HEK293T (cell line): Measurements from ENCODE around the gene APBB2.

Experiments
- CTCF ChIA-PET: fragments of 350-600 bp; formaldehyde crosslinking; extraction: SDS; loops from one replicate; lab custom pipeline; 2021; ENCODE audit warnings: antibody characterized with exemption, inconsistent platforms; lab: Yijun Ruan, JAX
- POLR2A ChIA-PET: fragments of 350-600 bp; formaldehyde crosslinking; extraction: SDS; loops from one replicate; lab custom pipeline; 2020; ENCODE audit warnings: antibody characterized with exemption, inconsistent platforms; lab: Yijun Ruan, JAX
- DNase-seq: peaks from one replicate; pipeline ENCODE4 v3.0.0; 2012; ENCODE audit warnings: mixed read lengths; ENCODE audit errors: extremely low spot score
- ARNT ChIP-seq: fragments of 450-650 bp; IDR thresholded peaks from 2 replicates; pipeline ENCODE4 v1.6.1; 2017; ENCODE audit warnings: mild to moderate bottlenecking
- BHLHE40 ChIP-seq: fragments of 450-650 bp; IDR thresholded peaks from 2 replicates; pipeline ENCODE4 v1.6.1; 2016; ENCODE audit warnings: mild to moderate bottlenecking, moderate library complexity, borderline replicate concordance
- CTBP1 ChIP-seq: fragments of 450-650 bp; IDR thresholded peaks from 2 replicates; pipeline ENCODE4 v1.6.1; 2016; ENCODE audit warnings: borderline replicate concordance
- ELF4 ChIP-seq: fragments of 450-650 bp; IDR thresholded peaks from 2 replicates; pipeline ENCODE4 v1.6.1; 2017; ENCODE audit warnings: antibody characterized with exemption
- FOXA1 ChIP-seq: fragments of 450-650 bp; IDR thresholded peaks from 2 replicates; pipeline ENCODE4 v1.6.1; 2016; ENCODE audit warnings: mild to moderate bottlenecking
- FOXK2 ChIP-seq: fragments of 450-650 bp; IDR thresholded peaks from 2 replicates; pipeline ENCODE4 v1.6.1; 2016; ENCODE audit warnings: mild to moderate bottlenecking
- FOXM1 ChIP-seq: fragments of 450-650 bp; IDR thresholded peaks from 2 replicates; pipeline ENCODE4 v1.6.1; 2017; ENCODE audit warnings: mild to moderate bottlenecking, borderline replicate concordance
- HDGF ChIP-seq: fragments of 450-650 bp; IDR thresholded peaks from 2 replicates; pipeline ENCODE4 v1.6.1; 2017; ENCODE audit warnings: antibody characterized with exemption, borderline replicate concordance
- L3MBTL2 ChIP-seq: fragments of 450-650 bp; conservative IDR thresholded peaks from 2 replicates; pipeline ENCODE4 v1.6.1; 2016; ENCODE audit warnings: mild to moderate bottlenecking
- LEF1 ChIP-seq: fragments of 450-650 bp; IDR thresholded peaks from 2 replicates; pipeline ENCODE4 v1.6.1; 2017; ENCODE audit warnings: mild to moderate bottlenecking, borderline replicate concordance
- NFRKB ChIP-seq: fragments of 450-650 bp; IDR thresholded peaks from 2 replicates; pipeline ENCODE4 v1.6.1; 2016; ENCODE audit warnings: mild to moderate bottlenecking, moderate library complexity
- PKNOX1 ChIP-seq: fragments of 450-650 bp; IDR thresholded peaks from 2 replicates; pipeline ENCODE4 v1.6.1; 2016
- SP1 ChIP-seq: fragments of 450-650 bp; IDR thresholded peaks from 2 replicates; pipeline ENCODE4 v1.6.1; 2017
- SUZ12 ChIP-seq: fragments of 450-650 bp; IDR thresholded peaks from 2 replicates; pipeline ENCODE4 v1.6.1; 2016; ENCODE audit warnings: mild to moderate bottlenecking
- TARDBP ChIP-seq: fragments of 450-650 bp; IDR thresholded peaks from 2 replicates; pipeline ENCODE4 v1.6.1; 2016
- ZNF384 ChIP-seq: fragments of 450-650 bp; IDR thresholded peaks from 2 replicates; pipeline ENCODE4 v1.6.1; 2016

The APBB2 gene

GRCh38 chr4:41129128-41129754 lies 85.1 kb downstream of the APBB2 start:
- CTCF ChIA-PET, result no interaction called here

GRCh38 chr4:41125558-41126311 lies 88.6 kb downstream of the APBB2 start:
- ChIA-PET CTCF (interaction anchor here (0.6 kb wide), 1 partner anchor 106 kb away, joined by 4 read pairs; no protein-coding TSS in a partner anchor), POLR2A (no interaction called here)
- no peak for TF ChIP-seq CTBP1
- no peak for TF ChIP-seq LEF1
- TF ChIP-seq L3MBTL2, result no peak
- no peak for TF ChIP-seq ELF4
- no peak for TF ChIP-seq ARNT
- no peak for TF ChIP-seq ZNF384
- TF ChIP-seq BHLHE40, result no peak
- no peak for TF ChIP-seq HDGF
- TF ChIP-seq TARDBP, result no peak
- no peak for TF ChIP-seq PKNOX1
- no peak for TF ChIP-seq FOXK2
- TF ChIP-seq SUZ12, result no peak
- no peak for TF ChIP-seq NFRKB
- no peak for TF ChIP-seq FOXM1
- TF ChIP-seq SP1, result no peak
- TF ChIP-seq FOXA1, result no peak
- no peak for DNase-seq

More at GRCh38 chr4:41129128-41129754, 85.1 kb downstream of the APBB2 start:
- POLR2A ChIA-PET, result no interaction called here
- DNase-seq, result no peak
- TF ChIP-seq PKNOX1 (no peak), SP1 (no peak), BHLHE40 (no peak), ZNF384 (no peak), ARNT (no peak), SUZ12 (no peak), FOXA1 (no peak), FOXK2 (no peak), ELF4 (no peak), TARDBP (no peak), FOXM1 (no peak), L3MBTL2 (no peak), NFRKB (no peak), LEF1 (no peak), CTBP1 (no peak), HDGF (no peak)

GRCh38 chr4:41124916-41125548 lies 89.3 kb downstream of the APBB2 start:
- CTCF ChIA-PET, result interaction anchor here (1.1 kb wide), 1 partner anchor 8 kb away, joined by 3 read pairs; no protein-coding TSS in a partner anchor
- TF ChIP-seq NFRKB (no peak), ELF4 (no peak), SP1 (no peak), L3MBTL2 (no peak), ARNT (no peak), LEF1 (no peak), CTBP1 (no peak), HDGF (no peak), PKNOX1 (no peak), FOXA1 (no peak), SUZ12 (no peak), FOXK2 (no peak), ZNF384 (no peak), TARDBP (no peak), BHLHE40 (no peak), FOXM1 (no peak)
- POLR2A ChIA-PET, result no interaction called here
- no peak for DNase-seq

GRCh38 chr4:41122775-41123174 lies 91.6 kb downstream of the APBB2 start:
- TF ChIP-seq FOXK2 (no peak), FOXA1 (no peak), HDGF (no peak), NFRKB (no peak), ELF4 (no peak), FOXM1 (no peak), TARDBP (no peak), SP1 (no peak), CTBP1 (no peak)
- CTCF ChIA-PET, result interaction anchor here (1.5 kb wide), 1 partner anchor 89 kb away, joined by 3 read pairs; no protein-coding TSS in a partner anchor
- POLR2A ChIA-PET, result no interaction called here
- DNase-seq, result no peak

GRCh38 chr4:41122309-41122708 lies 92.0 kb downstream of the APBB2 start:
- CTCF ChIA-PET, result interaction anchor here (1.5 kb wide), 1 partner anchor 90 kb away, joined by 3 read pairs; no protein-coding TSS in a partner anchor
- no peak for DNase-seq
- POLR2A ChIA-PET, result no interaction called here
- TF ChIP-seq BHLHE40 (no peak), LEF1 (no peak), NFRKB (no peak), SUZ12 (no peak)
